ENCODE measurements around the gene BICRA. TPM values are rescaled to one million over a fixed set of nuclear protein-coding genes. Genes with fewer than 3 reads are reported as not detected.

The BICRA gene
- total and polyA plus RNA-seq, 2 of the 8 experiments (the other 6 are each of a cell fraction or from before 2014, with no cell fraction given): 1.5 to 29.2 TPM

GRCh38 chr19:47676811-47677210, 67.9 kb downstream of the BICRA start (continued):
- no peak for TF ChIP-seq SIX5 (IDR thresholded peaks at IDR 0.05; ENCODE audit: low read depth, low read length)
- no peak for TF ChIP-seq MAX (IDR thresholded peaks at IDR 0.05)
- no peak for TF ChIP-seq SP2 (IDR thresholded peaks at IDR 0.05; ENCODE audit: low read length)
- TF ChIP-seq TCF12 (IDR thresholded peaks at IDR 0.05; ENCODE audit: low read depth, low read length): no peak
- TF ChIP-seq PHF8 (conservative IDR thresholded peaks at IDR 0.05; ENCODE audit: low read depth, low read length): no peak
- TF ChIP-seq CHD7 (IDR thresholded peaks at IDR 0.05; ENCODE audit: insufficient replicate concordance, low read length): no peak

Data from H1 (cell line).